SK-N-SH treated with all-trans-retinoic acid at 6 μM for 48 hours (cell line): ENCODE results near the gene LYRM4.

Experiments
- ATAC-seq: fragments of 200-7000 bp; cut with Tn5 transposase; 3 replicates; pipeline ENCODE4 v1.9.1; 2020; ENCODE audit warnings: mild to moderate bottlenecking, moderate library complexity
- ARNTL ChIP-seq: fragments of 450-650 bp; formaldehyde crosslinking; IDR thresholded peaks from 2 replicates; pipeline ENCODE4 v1.5.0; 2020; ENCODE audit warnings: low read depth, mild to moderate bottlenecking, moderate library complexity, borderline replicate concordance
- BACH2 ChIP-seq: fragments of 250-450 bp; sonication (Bioruptor Pico); IDR thresholded peaks from 2 replicates; pipeline ENCODE4 v1.9.0; 2021; ENCODE audit warnings: mild to moderate bottlenecking, borderline replicate concordance
- CSDC2 ChIP-seq: fragments of 250-450 bp; sonication (Bioruptor Pico); IDR thresholded peaks from 2 replicates; pipeline ENCODE4 v1.5.0; 2020; ENCODE audit warnings: mild to moderate bottlenecking, moderate library complexity
- ESRRG ChIP-seq: fragments of 250-450 bp; sonication (Bioruptor Pico); IDR thresholded peaks from 2 replicates; pipeline ENCODE4 v1.6.1; 2021; ENCODE audit warnings: mild to moderate bottlenecking
- GLIS3 ChIP-seq: fragments of 250-450 bp; sonication (Bioruptor Pico); IDR thresholded peaks from 2 replicates; pipeline ENCODE4 v1.5.0; 2020; ENCODE audit warnings: mild to moderate bottlenecking, moderate library complexity
- ISL1 ChIP-seq: fragments of 250-450 bp; sonication (Bioruptor Pico); IDR thresholded peaks from 2 replicates; pipeline ENCODE4 v2.1.2; 2022; ENCODE audit warnings: mild to moderate bottlenecking, moderate library complexity
- OSR1 ChIP-seq: fragments of 250-450 bp; sonication (Bioruptor Pico); IDR thresholded peaks from 2 replicates; pipeline ENCODE4 v1.8.0; 2022; ENCODE audit warnings: moderate library complexity, mild to moderate bottlenecking, inconsistent platforms
- POU6F1 ChIP-seq: fragments of 250-450 bp; sonication (Bioruptor Pico); IDR thresholded peaks from 2 replicates; pipeline ENCODE4 v1.8.0; 2021; ENCODE audit warnings: low read depth, mild to moderate bottlenecking, moderate library complexity, borderline replicate concordance
- PPARA ChIP-seq: fragments of 250-450 bp; sonication (Bioruptor Pico); IDR thresholded peaks from 2 replicates; pipeline ENCODE4 v1.5.0; 2020; ENCODE audit warnings: mild to moderate bottlenecking, borderline replicate concordance
- RARB ChIP-seq: fragments of 250-450 bp; sonication (Bioruptor Pico); IDR thresholded peaks from 2 replicates; pipeline ENCODE4 v1.8.0; 2021; ENCODE audit warnings: mild to moderate bottlenecking, moderate library complexity
- SNAI2 ChIP-seq: fragments of 250-450 bp; sonication (Bioruptor Pico); IDR thresholded peaks from 2 replicates; pipeline ENCODE4 v1.5.0; 2020; ENCODE audit warnings: mild to moderate bottlenecking, moderate library complexity
- TCF4 ChIP-seq: fragments of 250-450 bp; sonication (Bioruptor Pico); IDR thresholded peaks from 2 replicates; pipeline ENCODE4 v1.8.0; 2021; ENCODE audit warnings: mild to moderate bottlenecking, moderate library complexity, borderline replicate concordance
- TOX ChIP-seq: fragments of 250-450 bp; sonication (Bioruptor Pico); IDR thresholded peaks from 2 replicates; pipeline ENCODE4 v1.8.0; 2021; ENCODE audit warnings: mild to moderate bottlenecking, moderate library complexity, borderline replicate concordance
- ZC3H10 ChIP-seq: fragments of 250-450 bp; sonication (Bioruptor Pico); IDR thresholded peaks from 2 replicates; pipeline ENCODE4 v1.5.1; 2021; ENCODE audit warnings: mild to moderate bottlenecking, moderate library complexity
- ZFP3 ChIP-seq: fragments of 250-450 bp; sonication (Bioruptor Pico); IDR thresholded peaks from 2 replicates; pipeline ENCODE4 v1.5.0; 2020; ENCODE audit warnings: mild to moderate bottlenecking, moderate library complexity
- ZFP30 ChIP-seq: fragments of 450-650 bp; formaldehyde crosslinking; IDR thresholded peaks from 2 replicates; pipeline ENCODE4 v1.5.0; 2022; ENCODE audit warnings: mild to moderate bottlenecking, moderate library complexity
- ZNF565 ChIP-seq: fragments of 450-650 bp; formaldehyde crosslinking; conservative IDR thresholded peaks from 2 replicates; pipeline ENCODE4 v1.5.0; 2020; ENCODE audit warnings: low read depth, mild to moderate bottlenecking, moderate library complexity
- ZNF70 ChIP-seq: fragments of 450-650 bp; formaldehyde crosslinking; IDR thresholded peaks from 2 replicates; pipeline ENCODE4 v1.5.0; 2020; ENCODE audit warnings: mild to moderate bottlenecking, moderate library complexity
- ZNF8 ChIP-seq: fragments of 450-650 bp; formaldehyde crosslinking; IDR thresholded peaks from 2 replicates; pipeline ENCODE4 v1.5.0; 2020; ENCODE audit warnings: mild to moderate bottlenecking, moderate library complexity
- TF ChIP-seq, protein P1 (sequence below): fragments of 250-450 bp; sonication (Bioruptor Pico); IDR thresholded peaks from 2 replicates; pipeline ENCODE4 v1.8.0; 2020; ENCODE audit warnings: mild to moderate bottlenecking, moderate library complexity, borderline replicate concordance
- TF ChIP-seq, protein P2 (sequence below): fragments of 250-450 bp; sonication (Bioruptor Pico); IDR thresholded peaks from 2 replicates; pipeline ENCODE4 v1.5.1; 2021; ENCODE audit warnings: mild to moderate bottlenecking, moderate library complexity
- TF ChIP-seq, protein P3 (sequence below): fragments of 250-450 bp; sonication (Bioruptor Pico); IDR thresholded peaks from 2 replicates; pipeline ENCODE4 v1.5.1; 2020; ENCODE audit warnings: low read depth, mild to moderate bottlenecking, moderate library complexity
- TF ChIP-seq, protein P4 (sequence below): fragments of 250-450 bp; sonication (Bioruptor Pico); IDR thresholded peaks from 2 replicates; pipeline ENCODE4 v1.5.0; 2020; ENCODE audit warnings: mild to moderate bottlenecking, moderate library complexity

Gene LYRM4

DNA sequence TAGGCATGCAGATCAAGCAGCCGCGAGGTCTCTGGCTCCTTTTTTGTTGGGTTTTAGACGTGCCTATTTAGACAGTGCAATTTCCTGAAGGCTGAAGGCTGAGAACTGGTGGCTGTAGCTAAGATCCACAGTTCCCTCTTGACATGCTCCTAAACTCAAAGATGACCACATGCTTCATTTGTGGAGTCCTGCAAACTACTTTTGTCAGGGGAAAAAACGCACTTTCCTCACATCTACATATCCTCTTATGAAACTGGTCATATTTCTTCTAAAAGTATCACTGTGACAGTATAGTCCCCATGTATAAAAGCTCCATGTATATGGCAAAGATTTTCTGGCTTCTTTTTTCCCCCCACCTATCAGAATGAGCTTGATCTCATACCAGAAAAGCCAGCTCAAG is 30.7 kb downstream of the LYRM4 start:
- TF ChIP-seq, protein P1, sequence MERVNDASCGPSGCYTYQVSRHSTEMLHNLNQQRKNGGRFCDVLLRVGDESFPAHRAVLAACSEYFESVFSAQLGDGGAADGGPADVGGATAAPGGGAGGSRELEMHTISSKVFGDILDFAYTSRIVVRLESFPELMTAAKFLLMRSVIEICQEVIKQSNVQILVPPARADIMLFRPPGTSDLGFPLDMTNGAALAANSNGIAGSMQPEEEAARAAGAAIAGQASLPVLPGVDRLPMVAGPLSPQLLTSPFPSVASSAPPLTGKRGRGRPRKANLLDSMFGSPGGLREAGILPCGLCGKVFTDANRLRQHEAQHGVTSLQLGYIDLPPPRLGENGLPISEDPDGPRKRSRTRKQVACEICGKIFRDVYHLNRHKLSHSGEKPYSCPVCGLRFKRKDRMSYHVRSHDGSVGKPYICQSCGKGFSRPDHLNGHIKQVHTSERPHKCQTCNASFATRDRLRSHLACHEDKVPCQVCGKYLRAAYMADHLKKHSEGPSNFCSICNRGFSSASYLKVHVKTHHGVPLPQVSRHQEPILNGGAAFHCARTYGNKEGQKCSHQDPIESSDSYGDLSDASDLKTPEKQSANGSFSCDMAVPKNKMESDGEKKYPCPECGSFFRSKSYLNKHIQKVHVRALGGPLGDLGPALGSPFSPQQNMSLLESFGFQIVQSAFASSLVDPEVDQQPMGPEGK (CRISPR knock-in tag): no peak
- TF ChIP-seq, protein P2, sequence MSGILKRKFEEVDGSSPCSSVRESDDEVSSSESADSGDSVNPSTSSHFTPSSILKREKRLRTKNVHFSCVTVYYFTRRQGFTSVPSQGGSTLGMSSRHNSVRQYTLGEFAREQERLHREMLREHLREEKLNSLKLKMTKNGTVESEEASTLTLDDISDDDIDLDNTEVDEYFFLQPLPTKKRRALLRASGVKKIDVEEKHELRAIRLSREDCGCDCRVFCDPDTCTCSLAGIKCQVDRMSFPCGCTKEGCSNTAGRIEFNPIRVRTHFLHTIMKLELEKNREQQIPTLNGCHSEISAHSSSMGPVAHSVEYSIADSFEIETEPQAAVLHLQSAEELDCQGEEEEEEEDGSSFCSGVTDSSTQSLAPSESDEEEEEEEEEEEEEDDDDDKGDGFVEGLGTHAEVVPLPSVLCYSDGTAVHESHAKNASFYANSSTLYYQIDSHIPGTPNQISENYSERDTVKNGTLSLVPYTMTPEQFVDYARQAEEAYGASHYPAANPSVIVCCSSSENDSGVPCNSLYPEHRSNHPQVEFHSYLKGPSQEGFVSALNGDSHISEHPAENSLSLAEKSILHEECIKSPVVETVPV (CRISPR knock-in tag): no peak
- TF ChIP-seq TOX: no peak
- TF ChIP-seq RARB (CRISPR knock-in tag): no peak
- TF ChIP-seq, all 23 proteins: peak for 0
- ATAC-seq: no peak

DNA sequence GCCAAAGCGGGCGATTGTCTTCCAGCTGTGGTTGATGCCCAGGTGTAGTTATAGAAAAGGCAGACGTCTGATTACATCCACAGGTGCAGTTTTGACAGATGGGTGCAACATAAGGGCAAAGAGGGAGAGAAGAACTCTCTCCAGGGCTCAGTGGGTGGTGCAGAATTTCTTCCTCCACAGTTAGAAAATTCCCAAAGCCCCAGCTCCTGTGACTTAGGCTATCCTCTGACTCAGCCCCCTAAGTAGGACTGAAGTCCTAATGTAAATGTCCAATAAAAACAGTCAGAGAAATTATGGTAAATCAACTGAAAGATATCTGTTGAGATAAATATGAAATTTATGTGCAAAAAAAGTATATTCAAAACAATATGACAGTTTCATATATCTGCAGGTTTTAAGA is 31.4 kb downstream of the LYRM4 start:
- TF ChIP-seq BACH2 (CRISPR knock-in tag) (no peak), TCF4 (no peak), OSR1 (no peak), ZFP3 (CRISPR knock-in tag) (no peak), POU6F1 (no peak), CSDC2 (CRISPR knock-in tag) (no peak), ESRRG (no peak), ARNTL (CRISPR knock-in tag) (no peak), PPARA (no peak), ZFP30 (CRISPR knock-in tag) (no peak), ZNF8 (CRISPR knock-in tag) (no peak), ZC3H10 (no peak), ISL1 (no peak), SNAI2 (CRISPR knock-in tag) (no peak)
- TF ChIP-seq, protein P2 (CRISPR knock-in tag): no peak
- TF ChIP-seq, protein P3, sequence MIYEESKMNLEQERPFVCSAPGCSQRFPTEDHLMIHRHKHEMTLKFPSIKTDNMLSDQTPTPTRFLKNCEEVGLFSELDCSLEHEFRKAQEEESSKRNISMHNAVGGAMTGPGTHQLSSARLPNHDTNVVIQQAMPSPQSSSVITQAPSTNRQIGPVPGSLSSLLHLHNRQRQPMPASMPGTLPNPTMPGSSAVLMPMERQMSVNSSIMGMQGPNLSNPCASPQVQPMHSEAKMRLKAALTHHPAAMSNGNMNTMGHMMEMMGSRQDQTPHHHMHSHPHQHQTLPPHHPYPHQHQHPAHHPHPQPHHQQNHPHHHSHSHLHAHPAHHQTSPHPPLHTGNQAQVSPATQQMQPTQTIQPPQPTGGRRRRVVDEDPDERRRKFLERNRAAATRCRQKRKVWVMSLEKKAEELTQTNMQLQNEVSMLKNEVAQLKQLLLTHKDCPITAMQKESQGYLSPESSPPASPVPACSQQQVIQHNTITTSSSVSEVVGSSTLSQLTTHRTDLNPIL: no peak
- TF ChIP-seq, protein P4, sequence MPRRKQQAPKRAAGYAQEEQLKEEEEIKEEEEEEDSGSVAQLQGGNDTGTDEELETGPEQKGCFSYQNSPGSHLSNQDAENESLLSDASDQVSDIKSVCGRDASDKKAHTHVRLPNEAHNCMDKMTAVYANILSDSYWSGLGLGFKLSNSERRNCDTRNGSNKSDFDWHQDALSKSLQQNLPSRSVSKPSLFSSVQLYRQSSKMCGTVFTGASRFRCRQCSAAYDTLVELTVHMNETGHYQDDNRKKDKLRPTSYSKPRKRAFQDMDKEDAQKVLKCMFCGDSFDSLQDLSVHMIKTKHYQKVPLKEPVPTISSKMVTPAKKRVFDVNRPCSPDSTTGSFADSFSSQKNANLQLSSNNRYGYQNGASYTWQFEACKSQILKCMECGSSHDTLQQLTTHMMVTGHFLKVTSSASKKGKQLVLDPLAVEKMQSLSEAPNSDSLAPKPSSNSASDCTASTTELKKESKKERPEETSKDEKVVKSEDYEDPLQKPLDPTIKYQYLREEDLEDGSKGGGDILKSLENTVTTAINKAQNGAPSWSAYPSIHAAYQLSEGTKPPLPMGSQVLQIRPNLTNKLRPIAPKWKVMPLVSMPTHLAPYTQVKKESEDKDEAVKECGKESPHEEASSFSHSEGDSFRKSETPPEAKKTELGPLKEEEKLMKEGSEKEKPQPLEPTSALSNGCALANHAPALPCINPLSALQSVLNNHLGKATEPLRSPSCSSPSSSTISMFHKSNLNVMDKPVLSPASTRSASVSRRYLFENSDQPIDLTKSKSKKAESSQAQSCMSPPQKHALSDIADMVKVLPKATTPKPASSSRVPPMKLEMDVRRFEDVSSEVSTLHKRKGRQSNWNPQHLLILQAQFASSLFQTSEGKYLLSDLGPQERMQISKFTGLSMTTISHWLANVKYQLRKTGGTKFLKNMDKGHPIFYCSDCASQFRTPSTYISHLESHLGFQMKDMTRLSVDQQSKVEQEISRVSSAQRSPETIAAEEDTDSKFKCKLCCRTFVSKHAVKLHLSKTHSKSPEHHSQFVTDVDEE: no peak
- no peak for ATAC-seq

DNA sequence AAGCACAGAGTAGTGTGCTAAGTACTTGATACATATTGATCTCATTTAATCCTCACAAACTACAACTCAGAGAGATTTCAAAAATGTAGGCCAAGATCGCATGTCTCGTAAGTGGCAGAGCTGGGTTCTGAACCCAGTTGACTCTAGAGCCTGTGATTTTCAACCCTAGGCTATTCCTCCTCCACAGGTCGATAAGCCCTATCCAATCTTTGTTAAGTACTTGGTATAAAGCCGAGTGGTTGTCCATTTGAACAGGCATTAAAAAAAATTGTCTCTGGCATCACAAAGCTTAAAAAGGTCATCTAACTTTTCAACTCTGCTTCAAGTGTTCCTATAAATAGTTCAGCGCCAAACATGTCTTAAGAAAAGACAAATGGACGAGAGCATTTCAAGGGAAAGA is 37.4 kb downstream of the LYRM4 start:
- ATAC-seq: no peak
- TF ChIP-seq ZFP30 (CRISPR knock-in tag): no peak
- no peak for TF ChIP-seq SNAI2 (CRISPR knock-in tag)
- TF ChIP-seq PPARA: no peak
- no peak for TF ChIP-seq ZFP3 (CRISPR knock-in tag)
- no peak for TF ChIP-seq ISL1
- no peak for TF ChIP-seq ARNTL (CRISPR knock-in tag)
- TF ChIP-seq ZNF70: no peak
- TF ChIP-seq BACH2 (CRISPR knock-in tag): no peak
- TF ChIP-seq, protein P2 (CRISPR knock-in tag): no peak
- no peak for TF ChIP-seq GLIS3 (CRISPR knock-in tag)
- no peak for TF ChIP-seq TCF4
- no peak for TF ChIP-seq ZNF565 (CRISPR knock-in tag)
- TF ChIP-seq, protein P4: no peak
- TF ChIP-seq ZNF8 (CRISPR knock-in tag): no peak
- TF ChIP-seq ESRRG: no peak
